Measurements from ENCODE around the gene FARS2.

DNA sequence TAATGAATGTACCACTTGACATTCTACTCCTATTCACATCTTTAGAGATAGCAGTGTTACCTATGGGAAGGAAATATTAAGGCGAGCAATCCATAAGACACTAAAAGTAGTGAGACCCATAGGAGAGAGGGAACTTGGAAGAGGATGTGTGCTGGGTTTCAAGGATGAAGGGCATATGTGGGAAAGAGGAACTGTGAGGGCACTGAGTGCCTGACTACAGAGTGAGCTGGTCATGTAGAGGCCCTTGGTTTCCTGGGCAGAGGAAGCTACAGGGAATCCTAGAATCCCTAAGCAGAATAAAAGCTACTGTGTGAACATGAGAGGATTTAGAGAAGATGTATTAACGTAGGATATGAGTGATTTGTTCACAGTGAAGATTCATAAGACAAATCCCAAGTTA is 262.8 kb downstream of the FARS2 start:
- TF ChIP-seq, protein P1, sequence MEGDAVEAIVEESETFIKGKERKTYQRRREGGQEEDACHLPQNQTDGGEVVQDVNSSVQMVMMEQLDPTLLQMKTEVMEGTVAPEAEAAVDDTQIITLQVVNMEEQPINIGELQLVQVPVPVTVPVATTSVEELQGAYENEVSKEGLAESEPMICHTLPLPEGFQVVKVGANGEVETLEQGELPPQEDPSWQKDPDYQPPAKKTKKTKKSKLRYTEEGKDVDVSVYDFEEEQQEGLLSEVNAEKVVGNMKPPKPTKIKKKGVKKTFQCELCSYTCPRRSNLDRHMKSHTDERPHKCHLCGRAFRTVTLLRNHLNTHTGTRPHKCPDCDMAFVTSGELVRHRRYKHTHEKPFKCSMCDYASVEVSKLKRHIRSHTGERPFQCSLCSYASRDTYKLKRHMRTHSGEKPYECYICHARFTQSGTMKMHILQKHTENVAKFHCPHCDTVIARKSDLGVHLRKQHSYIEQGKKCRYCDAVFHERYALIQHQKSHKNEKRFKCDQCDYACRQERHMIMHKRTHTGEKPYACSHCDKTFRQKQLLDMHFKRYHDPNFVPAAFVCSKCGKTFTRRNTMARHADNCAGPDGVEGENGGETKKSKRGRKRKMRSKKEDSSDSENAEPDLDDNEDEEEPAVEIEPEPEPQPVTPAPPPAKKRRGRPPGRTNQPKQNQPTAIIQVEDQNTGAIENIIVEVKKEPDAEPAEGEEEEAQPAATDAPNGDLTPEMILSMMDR (IDR thresholded peaks at IDR 0.05) = no peak
- TF ChIP-seq PHF8 (IDR thresholded peaks at IDR 0.05; ENCODE audit: borderline replicate concordance, low read depth) (no peak), POLR2AphosphoS2 (conservative IDR thresholded peaks at IDR 0.05; ENCODE audit: low read length) (no peak)

Data from A549 (cell line).